NT2/D1 (cell line): ENCODE measurements around the gene CRACR2B.

Experiments
- SUZ12 ChIP-seq: IDR thresholded peaks from 2 replicates; pipeline ENCODE4 v1.6.1; 2011; ENCODE audit not compliant: insufficient read length, insufficient read depth; ENCODE audit errors: extremely low read depth
- YY1 ChIP-seq: IDR thresholded peaks from 2 replicates; pipeline ENCODE4 v1.6.1; 2011; ENCODE audit not compliant: insufficient read length, insufficient read depth
- ZNF274 ChIP-seq: IDR thresholded peaks from 2 replicates; pipeline ENCODE4 v1.6.1; 2011; ENCODE audit warnings: mild to moderate bottlenecking, low read depth, low read length

DNA sequence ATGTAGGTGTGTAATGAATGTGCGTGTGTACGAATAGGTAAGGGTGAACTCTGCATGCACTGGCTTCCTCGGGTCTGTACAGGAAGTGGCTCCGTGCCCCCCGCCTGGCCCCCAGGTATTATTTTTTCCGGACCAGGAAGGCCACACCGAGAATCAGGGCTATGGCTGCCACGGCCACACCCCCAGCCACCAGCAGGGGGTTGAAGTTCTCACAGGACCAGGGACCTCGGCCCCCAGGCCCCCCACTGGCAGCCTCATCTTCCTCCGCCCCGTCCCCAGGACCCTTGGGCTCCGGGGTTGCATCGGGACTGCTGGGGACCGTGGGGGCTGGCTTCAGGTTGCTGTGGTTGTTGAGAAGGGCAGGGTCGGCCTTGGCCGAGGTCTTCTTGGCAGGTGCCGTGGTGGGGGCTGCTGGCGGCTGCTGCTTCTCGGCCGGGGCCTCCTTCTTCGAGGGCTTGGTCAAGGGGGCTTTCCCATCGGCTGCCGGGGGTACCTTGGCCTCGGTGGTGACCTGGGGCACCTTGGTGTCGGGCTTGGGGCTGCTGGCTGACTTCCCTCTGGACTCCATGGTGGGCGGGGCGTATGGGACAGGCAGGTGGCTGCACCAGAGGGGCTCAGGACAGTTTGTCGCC is 39.6 kb upstream of the CRACR2B start:
- TF ChIP-seq ZNF274 (no peak), YY1 (no peak), SUZ12 (no peak)
